ENCODE measurements around the gene CASTOR2.
A peak's percentile ranks its signal among the peaks of the same experiment; 100 is the strongest.
"Not testable (repeated sequence)": the region's sequence is repeated elsewhere in the genome, so short reads cannot be mapped to it uniquely, and the experiment has no call there.

The CASTOR2 gene

GRCh38 chr7:75050501-75050900, 86.0 kb downstream of the CASTOR2 start:
- DNase-seq (ENCODE audit: low read depth) = no peak

- DNase-seq (ENCODE audit: low read depth) = peak; percentile 71
Measured at GRCh38 chr7:75054744-75055143, 90.2 kb downstream of the CASTOR2 start.

GRCh38 chr7:75055155-75055554, 90.7 kb downstream of the CASTOR2 start:
- DNase-seq (ENCODE audit: low read depth) = no peak

GRCh38 chr7:75055830-75056772, 91.6 kb downstream of the CASTOR2 start:
- peak; percentile 39 for DNase-seq (ENCODE audit: low read depth)

- DNase-seq (ENCODE audit: low read depth) = no peak
Measured at GRCh38 chr7:75058406-75058805, 93.9 kb downstream of the CASTOR2 start.

GRCh38 chr7:75064291-75064690, 99.8 kb downstream of the CASTOR2 start:
- no peak for DNase-seq (ENCODE audit: low read depth)

GRCh38 chr7:75064801-75065200, 100.3 kb downstream of the CASTOR2 start:
- DNase-seq (ENCODE audit: low read depth) = no peak

- DNase-seq (ENCODE audit: low read depth) = no peak
Measured at GRCh38 chr7:75066521-75066920, 102.0 kb downstream of the CASTOR2 start.

- DNase-seq (ENCODE audit: low read depth) = no peak
Measured at GRCh38 chr7:75072981-75073283, 108.4 kb downstream of the CASTOR2 start.

GRCh38 chr7:75074262-75074641, 109.7 kb downstream of the CASTOR2 start:
- not testable (repeated sequence) for DNase-seq (ENCODE audit: low read depth)

Measured in ELR (cell line).